PC-9 (cell line): ENCODE data around the gene RRP7A. TPM values are rescaled to one million over a fixed set of nuclear protein-coding genes. Genes with fewer than 3 reads are reported as not detected.
"Not testable (repeated sequence)": the region's sequence is repeated elsewhere in the genome, so short reads cannot be mapped to it uniquely, and the experiment has no call there.

ENCODE experiments used
- BruUV-seq: library from RNA; stranded (reverse); fragments of 400-500 nt; replicated peaks from 2 replicates; lab custom pipeline; 2021; lab: Mats Ljungman, UMichigan
- CTCF ChIA-PET: fragments of 300-600 bp; sonication (Branson Sonifier 250); formaldehyde crosslinking; loops from one replicate; lab custom pipeline; 2022; ENCODE audit warnings: antibody characterized with exemption; lab: Charles Lee
- POLR2A ChIA-PET: fragments of 300-600 bp; sonication (Branson Sonifier 250); formaldehyde crosslinking; loops from one replicate; lab custom pipeline; 2022; ENCODE audit warnings: antibody characterized with exemption; ENCODE audit not compliant: unreplicated experiment; lab: Charles Lee
- DNase-seq, 2 experiments: peaks; one replicate each; pipeline versions ENCODE4 v3.0.0 to v3.0.0-alpha.2; 2015 to 2022; ENCODE audit warnings: mixed read lengths in 1 of 2
- H2AFZ ChIP-seq: fragments of 200-600 bp; sonication (generic); 2 replicates; pipeline ENCODE4 v1.8.1; 2017; ENCODE audit warnings: antibody characterized with exemption
- H3F3A ChIP-seq: fragments of 200-600 bp; sonication (generic); 2 replicates; pipeline ENCODE4 v1.8.1; 2017; ENCODE audit warnings: antibody characterized with exemption, mild to moderate bottlenecking, low read depth; ENCODE audit not compliant: insufficient read depth
- H3K27ac ChIP-seq: fragments of 200-600 bp; sonication (generic); 2 replicates; pipeline ENCODE4 v1.6.1; 2016; ENCODE audit warnings: mixed run types
- H3K27me3 ChIP-seq: fragments of 200-600 bp; sonication (generic); 2 replicates; pipeline ENCODE4 v1.6.1; 2016; ENCODE audit warnings: low read depth, mixed run types; ENCODE audit not compliant: insufficient read depth
- H3K36me3 ChIP-seq: fragments of 200-600 bp; sonication (generic); 2 replicates; pipeline ENCODE4 v1.6.1; 2016; ENCODE audit warnings: low read depth, mixed run types
- H3K4me1 ChIP-seq: fragments of 200-600 bp; sonication (generic); replicated peaks from 2 replicates; pipeline ENCODE4 v1.6.1; 2016; ENCODE audit warnings: mixed run types; ENCODE audit not compliant: insufficient read depth
- H3K4me2 ChIP-seq: fragments of 200-600 bp; sonication (generic); 2 replicates; pipeline ENCODE4 v1.6.1; 2017; ENCODE audit warnings: mixed run types
- H3K4me3 ChIP-seq: fragments of 200-600 bp; sonication (generic); 2 replicates; pipeline ENCODE4 v1.6.1; 2016; ENCODE audit warnings: mixed run types
- H3K79me2 ChIP-seq: fragments of 200-600 bp; sonication (generic); 2 replicates; pipeline ENCODE4 v1.6.1; 2017; ENCODE audit warnings: low read depth, mixed run types
- H3K9me2 ChIP-seq: fragments of 200-600 bp; sonication (generic); 2 replicates; pipeline ENCODE4 v1.8.1; 2017; ENCODE audit warnings: mild to moderate bottlenecking; ENCODE audit not compliant: insufficient read depth
- H3K9me3 ChIP-seq: fragments of 200-600 bp; sonication (generic); 2 replicates; pipeline ENCODE4 v1.8.1; 2016; ENCODE audit warnings: low read depth; ENCODE audit not compliant: insufficient read depth
- H4K20me1 ChIP-seq: fragments of 200-600 bp; sonication (generic); 2 replicates; pipeline ENCODE4 v1.8.1; 2017; ENCODE audit not compliant: insufficient read depth
- CTCF ChIP-seq: fragments of 200-600 bp; sonication (generic); conservative IDR thresholded peaks from 2 replicates; pipeline ENCODE4 v1.6.1; 2017; ENCODE audit warnings: mixed run types, antibody characterized with exemption, mild to moderate bottlenecking, moderate library complexity
- EZH2 ChIP-seq: fragments of 200-600 bp; sonication (generic); IDR thresholded peaks from 2 replicates; pipeline ENCODE4 v1.8.0; 2017; ENCODE audit warnings: antibody characterized with exemption, low read depth
- intact Hi-C: fragments of 100-400 bp; cut with micrococcal nuclease; formaldehyde crosslinking; loops from one replicate; pipeline ENCODE4 v1.10.0; 2022; ENCODE audit not compliant: unreplicated experiment
- total RNA-seq: library from RNA; stranded (reverse); gene quantifications from 2 replicates; pipeline ENCODE4 v1.2.3, GENCODE V29; 2021

Gene RRP7A
- total RNA-seq, 1 experiment from 2014 or later = 56.6 TPM

GRCh38 chr22:42548597-42549330 is 29.2 kb upstream of the RRP7A start:
- intact Hi-C loops = no loop called here
- no TSS peak for BruUV-seq
- Histone ChIP-seq H3K27me3 (no peaks in the 10 kb centered on the region), H3K79me2 (no peaks in the 10 kb centered on the region), H3K4me1 (no peaks in the 10 kb centered on the region), H2AFZ (no peak overlapping the region), H3K27ac (no peak overlapping the region), H4K20me1 (no peaks in the 10 kb centered on the region), H3K9me3 (no peaks in the 10 kb centered on the region), H3K36me3 (no peaks in the 10 kb centered on the region), H3F3A (peaks cover 9% of the 10 kb centered on the region; the same call in 1 of the 2 replicates), H3K4me3 (no peak overlapping the region), H3K4me2 (no peak overlapping the region), H3K9me2 (no peaks in the 10 kb centered on the region)
- POLR2A ChIA-PET = no interaction called here
- peak in 1 of 2 experiments; percentile 24 for DNase-seq
- CTCF ChIA-PET = no interaction called here
- TF ChIP-seq CTCF = no peak
- TF ChIP-seq EZH2 = no peak

- H3K9me2 ChIP-seq, H3K4me1 ChIP-seq, H3K79me2 ChIP-seq, H4K20me1 ChIP-seq, CTCF ChIA-PET, H3K27me3 ChIP-seq, DNase-seq, BruUV-seq, H3K4me2 ChIP-seq, H3K9me3 ChIP-seq, H3K27ac ChIP-seq, POLR2A ChIA-PET, H3K36me3 ChIP-seq, H3F3A ChIP-seq, H3K4me3 ChIP-seq, H2AFZ ChIP-seq, intact Hi-C loops: not testable (repeated sequence)
These were observed 28.5 kb upstream of the RRP7A start for GRCh38 chr22:42548126-42548525.

- no peak overlapping the region for H2AFZ ChIP-seq
- DNase-seq = no peak
- TF ChIP-seq EZH2 (no peak), CTCF (no peak)
- intact Hi-C loops = no loop called here
- no peaks in the 10 kb centered on the region for H3K79me2 ChIP-seq
- no peaks in the 10 kb centered on the region for H3K4me1 ChIP-seq
- no peaks in the 10 kb centered on the region for H3K9me2 ChIP-seq
- H4K20me1 ChIP-seq = no peaks in the 10 kb centered on the region
- H3K4me2 ChIP-seq = no peak overlapping the region
- CTCF ChIA-PET = no interaction called here
- H3K27me3 ChIP-seq = no peaks in the 10 kb centered on the region
- H3K4me3 ChIP-seq = no peak overlapping the region
- H3K27ac ChIP-seq = no peak overlapping the region
- POLR2A ChIA-PET = no interaction called here
- peaks cover 4% of the 10 kb centered on the region; the same call in 1 of the 2 replicates for H3F3A ChIP-seq
- no TSS peak for BruUV-seq
- H3K9me3 ChIP-seq = no peaks in the 10 kb centered on the region
- no peaks in the 10 kb centered on the region for H3K36me3 ChIP-seq
These were observed 28.0 kb upstream of the RRP7A start for GRCh38 chr22:42547562-42547961.
